ENCODE results near the gene MFSD6. TPM values are rescaled to one million over a fixed set of nuclear protein-coding genes. Genes with fewer than 3 reads are reported as not detected.

Gene MFSD6
- total RNA-seq, 4 donors from 2014 or later = 24.2 to 47.5 (median 42.0) TPM

- TF ChIP-seq, protein P1, sequence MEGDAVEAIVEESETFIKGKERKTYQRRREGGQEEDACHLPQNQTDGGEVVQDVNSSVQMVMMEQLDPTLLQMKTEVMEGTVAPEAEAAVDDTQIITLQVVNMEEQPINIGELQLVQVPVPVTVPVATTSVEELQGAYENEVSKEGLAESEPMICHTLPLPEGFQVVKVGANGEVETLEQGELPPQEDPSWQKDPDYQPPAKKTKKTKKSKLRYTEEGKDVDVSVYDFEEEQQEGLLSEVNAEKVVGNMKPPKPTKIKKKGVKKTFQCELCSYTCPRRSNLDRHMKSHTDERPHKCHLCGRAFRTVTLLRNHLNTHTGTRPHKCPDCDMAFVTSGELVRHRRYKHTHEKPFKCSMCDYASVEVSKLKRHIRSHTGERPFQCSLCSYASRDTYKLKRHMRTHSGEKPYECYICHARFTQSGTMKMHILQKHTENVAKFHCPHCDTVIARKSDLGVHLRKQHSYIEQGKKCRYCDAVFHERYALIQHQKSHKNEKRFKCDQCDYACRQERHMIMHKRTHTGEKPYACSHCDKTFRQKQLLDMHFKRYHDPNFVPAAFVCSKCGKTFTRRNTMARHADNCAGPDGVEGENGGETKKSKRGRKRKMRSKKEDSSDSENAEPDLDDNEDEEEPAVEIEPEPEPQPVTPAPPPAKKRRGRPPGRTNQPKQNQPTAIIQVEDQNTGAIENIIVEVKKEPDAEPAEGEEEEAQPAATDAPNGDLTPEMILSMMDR (IDR thresholded peaks at IDR 0.05; ENCODE audit: low read depth) = no peak
Measured at GRCh38 chr2:190367091-190367490, 41.1 kb upstream of the MFSD6 start.

DNA sequence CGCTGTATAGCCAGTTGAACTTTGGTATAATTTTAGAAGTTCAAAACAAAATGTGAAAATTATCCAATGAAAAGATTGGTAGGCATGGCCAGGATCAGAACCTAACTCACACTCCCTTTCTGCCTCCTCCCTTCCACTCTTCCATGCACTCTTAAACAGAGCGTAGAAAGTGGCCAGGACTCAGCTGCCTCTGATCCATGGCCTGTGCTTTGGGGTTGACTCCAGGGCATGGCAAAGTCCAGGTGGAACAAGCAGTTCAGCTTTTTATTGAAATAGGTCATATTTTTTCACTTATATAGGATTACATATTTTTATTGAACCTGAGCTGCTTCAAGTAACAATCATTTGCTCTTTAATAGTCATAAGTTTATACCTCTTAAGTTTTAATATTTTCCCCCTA is 38.5 kb upstream of the MFSD6 start:
- TF ChIP-seq, protein P1 (IDR thresholded peaks at IDR 0.05; ENCODE audit: low read depth) = no peak

GRCh38 chr2:190376083-190376482 is 32.1 kb upstream of the MFSD6 start:
- TF ChIP-seq, protein P1 (IDR thresholded peaks at IDR 0.05; ENCODE audit: low read depth) = no peak

DNA sequence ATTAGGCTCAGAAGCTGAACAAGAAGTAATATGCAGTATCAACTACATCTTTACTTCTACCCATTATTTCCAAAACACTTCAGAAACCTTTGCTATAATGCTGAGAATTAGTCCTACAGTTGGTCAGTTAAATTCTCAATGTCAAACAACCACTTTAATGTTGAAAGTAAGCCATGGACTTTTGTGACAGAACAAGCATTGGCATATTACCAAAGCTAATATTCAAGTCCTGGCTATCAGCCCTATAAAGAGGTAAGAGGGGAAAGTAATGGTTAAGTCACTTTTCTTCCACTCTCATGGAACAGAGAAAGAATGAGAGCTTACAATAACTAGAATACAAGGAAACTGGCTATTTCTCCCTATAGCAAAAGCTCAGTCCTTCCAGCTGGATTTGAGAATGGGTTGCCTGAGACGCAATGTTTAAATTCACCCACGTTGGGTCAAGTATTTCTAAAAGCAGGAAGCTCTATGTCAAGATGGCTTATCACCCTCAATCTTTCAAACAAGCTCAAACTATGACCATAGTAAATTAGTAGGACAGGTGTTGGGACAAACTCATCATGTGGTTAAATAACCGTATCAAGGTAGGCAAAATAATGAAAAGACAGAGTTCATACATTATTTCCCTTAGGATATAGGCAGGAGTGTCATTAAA is 31.4 kb upstream of the MFSD6 start:
- TF ChIP-seq, protein P1 (IDR thresholded peaks at IDR 0.05; ENCODE audit: low read depth) = no peak

- TF ChIP-seq, protein P1 (IDR thresholded peaks at IDR 0.05; ENCODE audit: low read depth) = no peak
Measured at GRCh38 chr2:190378880-190379237, 29.3 kb upstream of the MFSD6 start.

DNA sequence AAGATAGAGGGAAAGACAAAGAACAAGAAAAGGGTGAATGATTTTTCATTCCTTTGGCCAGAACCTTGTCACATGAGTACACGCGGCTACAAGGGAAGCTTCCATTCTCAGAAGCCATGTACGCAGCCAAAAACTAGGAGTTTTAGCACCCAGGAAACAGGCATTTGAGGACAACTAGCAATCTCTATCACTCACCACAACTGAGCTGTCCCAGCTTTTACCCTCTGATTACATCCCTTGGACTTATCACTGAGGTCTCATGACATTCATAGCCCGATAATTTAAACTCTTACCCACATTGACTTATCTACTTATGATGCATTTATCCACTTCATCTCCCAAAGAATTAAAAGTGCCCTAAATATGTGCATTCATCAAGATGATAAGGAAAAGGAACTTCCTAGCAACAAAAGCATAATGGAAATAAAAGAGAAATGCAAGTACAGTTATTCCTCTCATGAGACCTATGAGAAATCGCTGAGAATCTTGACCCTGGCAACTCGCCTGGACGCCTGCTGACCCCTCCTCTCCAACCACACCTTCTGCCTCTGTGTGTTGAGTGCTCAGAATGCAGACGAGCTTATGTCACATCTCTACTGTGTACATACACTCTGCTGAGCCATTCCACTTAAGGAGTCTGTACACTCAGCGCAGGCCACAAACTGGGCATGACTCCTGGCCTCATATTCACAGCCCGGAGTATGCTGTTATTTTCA is 28.7 kb upstream of the MFSD6 start:
- TF ChIP-seq, protein P1 (IDR thresholded peaks at IDR 0.05; ENCODE audit: low read depth) = no peak

DNA sequence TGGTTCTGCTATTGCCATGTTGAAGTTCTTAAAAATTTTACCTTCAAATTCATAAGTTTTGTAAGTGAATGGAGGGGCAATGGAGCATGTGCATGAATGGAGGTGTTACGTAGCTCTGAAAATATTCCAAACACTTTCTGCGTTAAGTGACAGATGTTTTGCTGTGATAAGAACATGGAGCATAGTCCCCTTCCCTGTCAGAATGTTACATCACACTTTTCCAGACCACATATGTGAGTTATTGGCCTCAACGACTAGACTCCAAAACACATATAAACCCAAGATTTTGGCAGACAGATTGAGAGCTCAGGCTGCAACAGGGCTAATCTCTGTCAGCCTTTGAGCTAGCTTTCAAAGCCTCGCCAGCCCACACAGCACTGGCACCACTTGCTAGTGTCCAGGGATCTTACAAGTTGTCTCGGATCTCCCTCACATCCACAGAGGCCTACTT is 27.2 kb upstream of the MFSD6 start:
- TF ChIP-seq, protein P1 (IDR thresholded peaks at IDR 0.05; ENCODE audit: low read depth) = no peak

All from subcutaneous adipose tissue (tissue), 4 donors.